Smooth muscle cell (in vitro differentiated cells): ENCODE results near the gene GGNBP2. TPM values are rescaled to one million over a fixed set of nuclear protein-coding genes. Genes with fewer than 3 reads are reported as not detected.

Source experiments
- DNase-seq: peaks from one replicate; lab custom pipeline; 2025; ENCODE audit not compliant: unreplicated experiment; lab: John Stamatoyannopoulos, UW
- H2AFZ ChIP-seq: fragments of 200-600 bp; sonication (generic); 2 replicates; pipeline ENCODE4 v1.6.0; 2016; ENCODE audit warnings: antibody characterized with exemption, low read depth, mild to moderate bottlenecking
- H3F3A ChIP-seq: fragments of 200-600 bp; sonication (generic); 2 replicates; pipeline ENCODE4 v1.6.0; 2017; ENCODE audit warnings: antibody characterized with exemption, low read depth
- H3K27ac ChIP-seq: fragments of 200-600 bp; sonication (generic); 2 replicates; pipeline ENCODE4 v1.5.1; 2016; ENCODE audit warnings: low read depth, mild to moderate bottlenecking
- H3K27me3 ChIP-seq: fragments of 200-600 bp; sonication (generic); 2 replicates; pipeline ENCODE4 v1.6.1; 2016; ENCODE audit warnings: low read depth, mild to moderate bottlenecking
- H3K36me3 ChIP-seq: fragments of 200-600 bp; sonication (generic); 2 replicates; pipeline ENCODE4 v1.5.1; 2016; ENCODE audit warnings: low read depth
- H3K4me1 ChIP-seq: fragments of 200-600 bp; sonication (generic); 2 replicates; pipeline ENCODE4 v1.5.1; 2016; ENCODE audit warnings: low read depth
- H3K4me2 ChIP-seq: fragments of 200-600 bp; sonication (generic); 2 replicates; pipeline ENCODE4 v1.6.0; 2016; ENCODE audit warnings: mild to moderate bottlenecking
- H3K4me3 ChIP-seq: fragments of 200-600 bp; sonication (generic); 2 replicates; pipeline ENCODE4 v1.5.1; 2016; ENCODE audit warnings: mild to moderate bottlenecking
- H3K79me2 ChIP-seq: fragments of 200-600 bp; sonication (generic); 2 replicates; pipeline ENCODE4 v1.6.0; 2016; ENCODE audit warnings: low read depth, mild to moderate bottlenecking
- H3K9ac ChIP-seq: fragments of 200-600 bp; sonication (generic); 2 replicates; pipeline ENCODE4 v1.6.0; 2016; ENCODE audit warnings: low read depth
- H3K9me3 ChIP-seq: fragments of 200-600 bp; sonication (generic); replicated peaks from 2 replicates; pipeline ENCODE4 v1.5.1; 2016; ENCODE audit warnings: low read depth
- H4K20me1 ChIP-seq: fragments of 200-600 bp; sonication (generic); 2 replicates; pipeline ENCODE4 v1.6.0; 2016; ENCODE audit warnings: low read depth
- WGBS: methylation state at CpG from one replicate; pipeline ENCODE4 v1.1.7; 2016; ENCODE audit warnings: low lambda C conversion rate; 5-methylcytosine and 5-hydroxymethylcytosine counted together
- polyA plus RNA-seq: library from polyadenylated mRNA; unstranded; fragments of >200 nt; fragmentation: Nextera tagmentation; extraction: Ambion mirVana; gene quantifications from 2 replicates; pipeline ENCODE4 v1.2.1, GENCODE V29; 2016
- total RNA-seq: library from RNA; depleted of rRNA; stranded (reverse); fragments of >200 nt; gene quantifications from 2 replicates; pipeline ENCODE4 v1.2.3, GENCODE V29; 2014
- TF ChIP-seq, protein P1 (sequence below): fragments of 200-600 bp; sonication (generic); IDR thresholded peaks from 2 replicates; pipeline ENCODE4 v1.5.1; 2017; ENCODE audit warnings: borderline replicate concordance, mild to moderate bottlenecking, antibody characterized with exemption; ENCODE audit not compliant: insufficient read depth, poor library complexity, severe bottlenecking

The GGNBP2 gene
- total and polyA plus RNA-seq, 2 experiments from 2014 or later, result 54.4 to 56.6 TPM

DNA sequence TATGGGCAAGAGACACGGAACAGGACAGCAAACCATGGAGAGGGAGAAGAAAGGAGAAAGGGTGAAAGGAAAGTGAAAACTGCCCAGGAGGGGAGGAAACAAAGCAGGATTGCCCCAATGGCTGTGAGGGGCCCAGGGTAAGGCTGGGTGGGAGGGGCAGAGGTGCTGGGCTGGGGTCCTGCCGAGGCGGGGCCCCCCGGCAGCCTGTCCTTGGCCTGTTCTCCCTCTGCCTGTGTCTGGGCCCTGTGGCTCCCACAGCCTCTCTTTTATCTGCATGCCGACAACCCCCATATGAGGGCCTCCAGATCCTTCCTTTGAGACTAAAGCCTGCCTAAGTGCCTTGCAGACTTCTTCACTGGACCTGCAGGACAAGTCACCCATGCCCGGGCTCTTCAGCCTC lies 42.8 kb upstream of the GGNBP2 start:
- peaks cover 2% of the 10 kb centered on the region for H3K36me3 ChIP-seq
- DNase-seq, result no peak
- H3K79me2 ChIP-seq, result no peaks in the 10 kb centered on the region
- TF ChIP-seq, protein P1, sequence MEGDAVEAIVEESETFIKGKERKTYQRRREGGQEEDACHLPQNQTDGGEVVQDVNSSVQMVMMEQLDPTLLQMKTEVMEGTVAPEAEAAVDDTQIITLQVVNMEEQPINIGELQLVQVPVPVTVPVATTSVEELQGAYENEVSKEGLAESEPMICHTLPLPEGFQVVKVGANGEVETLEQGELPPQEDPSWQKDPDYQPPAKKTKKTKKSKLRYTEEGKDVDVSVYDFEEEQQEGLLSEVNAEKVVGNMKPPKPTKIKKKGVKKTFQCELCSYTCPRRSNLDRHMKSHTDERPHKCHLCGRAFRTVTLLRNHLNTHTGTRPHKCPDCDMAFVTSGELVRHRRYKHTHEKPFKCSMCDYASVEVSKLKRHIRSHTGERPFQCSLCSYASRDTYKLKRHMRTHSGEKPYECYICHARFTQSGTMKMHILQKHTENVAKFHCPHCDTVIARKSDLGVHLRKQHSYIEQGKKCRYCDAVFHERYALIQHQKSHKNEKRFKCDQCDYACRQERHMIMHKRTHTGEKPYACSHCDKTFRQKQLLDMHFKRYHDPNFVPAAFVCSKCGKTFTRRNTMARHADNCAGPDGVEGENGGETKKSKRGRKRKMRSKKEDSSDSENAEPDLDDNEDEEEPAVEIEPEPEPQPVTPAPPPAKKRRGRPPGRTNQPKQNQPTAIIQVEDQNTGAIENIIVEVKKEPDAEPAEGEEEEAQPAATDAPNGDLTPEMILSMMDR, result no peak
- H3K9ac ChIP-seq, result no peak overlapping the region
- no peaks in the 10 kb centered on the region for H4K20me1 ChIP-seq
- no peak overlapping the region for H3K27ac ChIP-seq
- H2AFZ ChIP-seq, result no peak overlapping the region
- no peaks in the 10 kb centered on the region for H3K9me3 ChIP-seq
- WGBS, result 95% methylated on average over 6 of the region's 6 CpGs
- H3K4me3 ChIP-seq, result no peak overlapping the region
- no peaks in the 10 kb centered on the region for H3F3A ChIP-seq
- H3K4me2 ChIP-seq, result no peak overlapping the region
- no peaks in the 10 kb centered on the region for H3K27me3 ChIP-seq
- H3K4me1 ChIP-seq, result no peaks in the 10 kb centered on the region

DNA sequence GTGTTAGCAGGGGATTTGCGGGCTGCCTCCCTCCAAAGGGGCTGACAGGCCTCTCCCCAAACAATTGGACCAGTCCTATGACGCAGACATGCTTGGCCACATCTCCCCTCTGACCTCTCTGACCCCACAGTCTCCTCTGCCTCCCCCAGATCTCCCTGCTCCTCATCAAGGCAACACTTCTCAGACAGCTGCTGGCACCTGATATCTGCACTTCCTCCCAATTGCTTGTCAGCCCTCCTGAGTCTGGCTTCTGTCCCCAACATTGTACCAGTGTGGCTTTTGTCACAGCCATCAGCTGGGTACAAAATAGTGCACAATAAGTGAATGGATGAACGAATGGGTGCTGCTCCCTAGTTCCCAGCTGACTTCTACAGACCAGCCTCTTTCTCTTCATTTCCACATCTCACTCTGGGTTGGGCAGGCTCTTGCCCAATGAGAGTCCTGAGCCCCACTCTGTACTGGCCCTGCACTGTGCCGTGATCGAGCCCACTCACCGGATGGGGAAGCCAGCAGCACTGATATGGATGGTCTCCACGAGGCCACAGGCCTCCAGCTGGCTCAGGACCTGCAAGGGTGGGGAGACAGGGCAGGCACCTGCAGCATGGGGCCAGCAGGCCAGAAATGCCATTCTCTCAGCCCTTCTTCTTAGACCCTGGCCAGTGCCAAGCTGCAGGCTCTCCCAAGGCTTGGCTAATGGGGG lies 41.1 kb upstream of the GGNBP2 start:
- H3K9me3 ChIP-seq, result no peaks in the 10 kb centered on the region
- no peak overlapping the region for H2AFZ ChIP-seq
- 96% methylated on average over 7 of the region's 7 CpGs for WGBS
- no peaks in the 10 kb centered on the region for H3K4me1 ChIP-seq
- no peaks in the 10 kb centered on the region for H3F3A ChIP-seq
- DNase-seq, result no peak
- no peak overlapping the region for H3K27ac ChIP-seq
- TF ChIP-seq, protein P1, result no peak
- no peaks in the 10 kb centered on the region for H3K27me3 ChIP-seq
- no peak overlapping the region for H3K9ac ChIP-seq
- H3K36me3 ChIP-seq, result peaks cover 2% of the 10 kb centered on the region
- H3K4me3 ChIP-seq, result no peak overlapping the region
- H3K4me2 ChIP-seq, result no peak overlapping the region
- H4K20me1 ChIP-seq, result no peaks in the 10 kb centered on the region
- H3K79me2 ChIP-seq, result no peaks in the 10 kb centered on the region

DNA sequence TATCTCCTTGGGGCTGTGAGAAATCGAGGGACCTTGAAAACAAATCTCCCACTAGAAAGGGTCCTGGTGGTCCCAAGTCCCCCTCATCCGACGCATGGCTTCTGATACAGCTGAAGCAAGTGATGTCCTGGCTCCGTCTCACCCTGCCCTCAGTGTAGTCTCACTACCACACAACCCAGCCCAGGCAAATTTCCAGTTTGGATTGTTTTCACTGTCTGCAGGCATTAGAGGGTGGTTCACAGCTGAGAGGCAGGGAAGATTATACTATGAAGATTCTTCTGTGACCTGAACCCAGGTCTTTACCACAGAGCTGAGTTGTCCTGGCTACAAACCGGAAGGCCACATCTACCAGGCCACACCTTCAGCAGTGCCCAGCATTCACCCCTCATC lies 40.6 kb upstream of the GGNBP2 start:
- Histone ChIP-seq H3K9me3 (no peaks in the 10 kb centered on the region), H3K4me1 (no peaks in the 10 kb centered on the region), H3K4me3 (no peak overlapping the region), H4K20me1 (no peaks in the 10 kb centered on the region), H3K36me3 (peaks cover 2% of the 10 kb centered on the region), H3K27ac (no peak overlapping the region), H3K27me3 (no peaks in the 10 kb centered on the region), H3K9ac (no peak overlapping the region), H3K4me2 (no peak overlapping the region), H2AFZ (no peak overlapping the region), H3K79me2 (no peaks in the 10 kb centered on the region), H3F3A (no peaks in the 10 kb centered on the region)
- no peak for DNase-seq
- TF ChIP-seq, protein P1, result no peak
- 98% methylated on average over 4 of the region's 5 CpGs for WGBS

DNA sequence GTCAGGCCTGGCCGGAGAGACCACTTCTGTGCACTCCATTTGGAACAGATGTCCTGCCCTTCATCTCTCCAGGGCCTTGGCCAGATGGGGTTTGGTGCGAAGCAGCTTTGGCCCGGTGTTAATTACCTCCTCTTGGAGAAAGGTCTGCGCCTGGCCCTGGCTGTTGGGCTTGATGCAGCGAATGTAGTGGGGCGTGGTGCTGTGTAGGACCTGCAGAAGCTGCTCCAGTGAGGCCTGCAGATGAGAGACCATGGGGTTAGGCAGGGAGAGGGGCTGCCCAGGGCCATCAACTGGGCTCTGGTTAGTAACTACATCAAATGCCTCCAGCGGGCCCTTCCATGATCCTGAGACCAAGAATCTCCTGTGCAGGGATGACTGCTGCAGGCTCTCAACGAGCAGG lies 39.5 kb upstream of the GGNBP2 start:
- no peak overlapping the region for H3K27ac ChIP-seq
- WGBS, result 97% methylated on average over 7 of the region's 8 CpGs
- no peak overlapping the region for H3K9ac ChIP-seq
- no peak for DNase-seq
- no peaks in the 10 kb centered on the region for H3K79me2 ChIP-seq
- no peaks in the 10 kb centered on the region for H4K20me1 ChIP-seq
- no peak overlapping the region for H3K4me3 ChIP-seq
- TF ChIP-seq, protein P1, result no peak
- H3F3A ChIP-seq, result no peaks in the 10 kb centered on the region
- no peak overlapping the region for H2AFZ ChIP-seq
- H3K4me2 ChIP-seq, result no peak overlapping the region
- no peaks in the 10 kb centered on the region for H3K4me1 ChIP-seq
- H3K27me3 ChIP-seq, result no peaks in the 10 kb centered on the region
- no peaks in the 10 kb centered on the region for H3K9me3 ChIP-seq
- H3K36me3 ChIP-seq, result peaks cover 2% of the 10 kb centered on the region
